ENCODE measurements around the gene PIGK.

GRCh38 chr1:77103486-77103885 is 115.7 kb downstream of the PIGK start:
- TF ChIP-seq EZH2 (IDR thresholded peaks at IDR 0.05; ENCODE audit: borderline replicate concordance, low read length) (no peak), CTCF (IDR thresholded peaks at IDR 0.05; ENCODE audit: low read length) (no peak)
